GM19043 (cell line): ENCODE results near the gene TMEM190.
A peak's percentile ranks its signal among the peaks of the same experiment; 100 is the strongest.
"Not testable (repeated sequence)": the region's sequence is repeated elsewhere in the genome, so short reads cannot be mapped to it uniquely, and the experiment has no call there.

Experiments used
- ATAC-seq: cut with Tn5 transposase; IDR thresholded peaks from one replicate; pipeline ENCODE4 v1.9.1; 2021; ENCODE audit warnings: low read depth; ENCODE audit not compliant: unreplicated experiment

The TMEM190 gene

DNA sequence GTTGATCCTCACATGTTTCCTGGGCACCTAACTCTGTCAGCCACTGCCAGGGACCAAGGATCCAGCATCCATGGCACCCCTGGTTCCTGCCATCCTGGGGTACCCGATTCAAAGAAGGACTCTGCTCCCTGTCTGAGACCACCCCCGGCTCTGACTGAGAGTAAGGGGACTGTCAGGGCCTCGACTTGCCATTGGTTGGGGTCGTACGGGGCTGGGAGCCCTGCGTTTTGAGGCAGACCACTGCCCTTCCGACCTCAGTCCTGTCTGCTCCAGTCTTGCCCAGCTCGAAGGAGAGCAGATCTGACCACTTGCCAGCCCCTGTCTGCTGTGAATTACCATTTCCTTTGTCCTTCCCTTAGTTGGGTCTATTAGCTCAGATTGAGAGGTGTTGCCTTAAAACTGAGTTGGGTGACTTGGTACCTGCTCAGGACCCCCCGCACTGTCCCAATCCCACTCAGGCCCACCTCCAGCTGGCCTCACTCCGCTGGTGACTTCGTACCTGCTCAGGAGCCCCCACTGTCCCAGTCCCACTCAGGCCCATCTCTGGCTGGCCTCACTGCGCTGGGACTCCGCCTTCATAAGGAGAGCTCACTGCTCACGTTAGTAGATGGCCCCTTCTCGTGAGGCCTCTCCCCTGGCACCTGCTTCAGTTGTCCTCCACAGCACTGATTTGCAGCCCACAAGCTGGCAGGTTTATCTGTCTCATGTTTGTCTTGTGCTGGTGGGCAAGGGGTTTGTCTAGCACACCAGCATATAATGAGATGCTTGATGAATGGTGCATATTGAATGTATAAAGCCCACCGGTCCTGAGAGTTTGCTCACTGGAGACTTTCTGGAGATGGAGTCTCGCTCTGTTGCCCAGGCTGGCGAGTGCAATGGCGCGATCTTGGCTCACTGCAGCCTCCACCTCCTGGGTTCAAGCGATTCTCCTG, 13.0 kb downstream of the TMEM190 start:
- ATAC-seq = no peak

GRCh38 chr19:55390461-55390880, 13.8 kb downstream of the TMEM190 start:
- no peak for ATAC-seq

DNA sequence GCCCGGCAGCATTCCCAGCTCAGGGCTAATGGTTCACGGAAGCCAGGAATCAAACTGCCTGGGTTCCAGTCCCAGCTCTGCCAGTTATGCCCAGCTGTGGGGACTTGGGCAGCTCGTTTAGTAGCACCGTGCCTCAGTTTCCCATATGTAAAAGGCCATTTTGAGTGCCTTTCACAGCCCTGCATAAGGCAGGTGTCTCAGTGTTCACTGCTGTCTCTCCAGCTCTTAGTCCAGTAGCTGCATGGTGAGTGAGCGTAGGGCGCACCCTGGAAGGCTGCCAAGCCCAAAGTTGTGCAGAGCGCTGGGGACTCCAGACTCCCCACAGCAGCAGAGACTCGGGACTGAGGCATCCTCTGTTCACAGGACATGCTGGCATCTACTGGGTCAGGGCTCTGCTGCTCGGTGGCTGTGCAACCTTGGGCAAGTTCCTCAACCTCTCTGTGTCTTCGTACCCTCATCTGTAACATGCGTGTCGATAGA, 14.6 kb downstream of the TMEM190 start:
- ATAC-seq = no peak

DNA sequence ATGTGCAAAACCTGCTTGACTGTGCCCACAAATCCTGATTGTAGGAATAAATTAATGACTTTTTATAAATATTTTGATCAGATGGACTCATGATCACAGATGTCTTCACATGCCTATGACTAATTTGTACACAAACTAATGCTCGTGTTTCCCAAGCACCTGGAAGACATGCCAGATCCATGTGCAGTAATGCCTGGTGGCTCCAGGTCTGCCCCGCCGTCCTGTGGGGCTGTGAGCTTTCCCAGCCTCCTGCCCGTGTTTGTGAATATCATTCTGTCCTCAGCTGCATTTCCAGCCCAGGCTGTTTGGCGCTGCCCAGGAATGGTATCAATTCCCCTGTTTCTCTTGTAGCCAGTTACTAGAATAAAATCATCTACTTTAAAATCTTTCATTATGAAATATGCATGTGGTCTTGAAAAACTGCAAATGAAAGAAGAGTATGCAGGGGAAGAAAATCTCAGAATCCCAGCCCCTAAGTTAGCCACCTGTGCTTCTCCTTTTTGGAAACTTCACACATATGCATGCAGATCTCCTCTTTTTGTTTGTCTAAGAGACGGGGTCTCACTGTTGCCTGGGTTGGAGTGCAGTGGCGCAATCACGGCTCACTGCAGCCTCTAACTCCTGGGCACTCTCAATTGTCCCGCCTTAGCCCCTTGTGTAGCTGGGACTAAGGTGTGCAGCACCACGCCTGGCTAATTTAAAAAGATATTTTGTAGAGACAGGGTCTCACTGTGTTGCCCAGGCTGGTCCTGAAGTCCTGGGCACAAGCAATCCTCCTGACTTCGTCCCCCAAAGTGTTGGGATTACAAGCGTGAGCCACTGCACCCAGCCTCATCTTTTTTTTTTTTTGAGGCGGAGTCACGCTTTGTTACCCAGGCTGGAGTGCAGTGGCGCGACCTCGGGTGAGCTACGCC, 15.3 kb downstream of the TMEM190 start:
- no peak for ATAC-seq

- no peak for ATAC-seq
These were observed 16.5 kb downstream of the TMEM190 start for GRCh38 chr19:55392820-55393761.

- no peak for ATAC-seq
These were observed 21.7 kb downstream of the TMEM190 start for GRCh38 chr19:55398200-55398925.

GRCh38 chr19:55400281-55401087, 23.9 kb downstream of the TMEM190 start:
- no peak for ATAC-seq

- ATAC-seq = not testable (repeated sequence)
These were observed 24.8 kb downstream of the TMEM190 start for GRCh38 chr19:55401390-55401789.

DNA sequence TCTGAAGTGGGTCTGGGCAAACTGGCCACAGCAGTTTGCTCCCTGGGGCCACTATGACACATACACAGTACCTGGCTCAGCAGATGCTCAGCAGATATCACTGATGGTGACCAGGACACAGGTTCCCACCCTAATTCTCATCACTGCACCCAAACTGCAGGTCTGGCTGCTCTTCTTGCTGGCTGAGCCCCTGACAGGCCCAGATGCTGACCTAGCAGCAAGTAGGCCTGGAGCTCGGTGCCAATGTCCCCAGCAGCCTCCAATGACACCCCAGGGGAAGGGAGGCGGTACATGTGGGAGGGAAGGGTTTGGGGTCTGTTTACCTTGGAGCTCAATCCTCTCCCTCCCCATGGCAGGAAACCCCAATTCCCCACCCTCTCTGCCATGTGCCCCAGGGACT, 25.9 kb downstream of the TMEM190 start:
- no peak for ATAC-seq

GRCh38 chr19:55405638-55406037, 29.0 kb downstream of the TMEM190 start:
- ATAC-seq = no peak

DNA sequence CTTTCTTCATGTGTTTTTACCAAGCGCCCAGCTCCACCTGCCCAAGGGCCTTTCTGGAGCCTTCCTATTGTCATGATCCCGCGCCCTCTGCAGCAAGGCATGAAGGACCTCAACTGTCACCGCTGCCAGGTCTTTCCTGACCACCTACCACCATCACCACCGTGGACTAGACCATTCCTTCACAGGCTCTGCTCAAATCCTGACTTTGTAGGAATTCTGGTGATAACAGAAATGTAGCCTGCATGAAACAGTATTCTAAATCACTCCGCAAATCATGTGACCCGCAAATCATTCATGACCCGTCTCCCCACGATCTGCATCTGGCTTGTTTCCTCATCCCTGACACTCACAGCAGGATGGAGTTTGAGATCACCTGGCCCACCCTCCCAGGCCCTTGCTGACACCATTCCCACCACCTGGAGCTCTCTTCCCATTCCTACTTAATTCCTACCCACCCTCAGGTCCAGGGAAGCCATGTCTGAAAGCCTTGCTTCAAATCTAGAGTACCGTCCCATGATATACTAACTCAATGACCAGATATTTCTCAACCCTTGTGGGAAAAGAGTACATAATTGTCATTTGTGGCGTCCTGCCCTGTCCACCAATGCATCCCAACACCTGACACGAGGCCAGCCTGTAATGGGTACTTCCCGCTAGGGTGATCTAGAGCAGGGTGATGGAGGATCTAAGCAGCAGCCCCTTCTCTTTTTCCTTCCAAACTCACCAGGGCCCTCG, 29.6 kb downstream of the TMEM190 start:
- no peak for ATAC-seq

- ATAC-seq = peak; percentile 12
These were observed 30.4 kb downstream of the TMEM190 start for GRCh38 chr19:55406826-55407549.

GRCh38 chr19:55407550-55407799, 30.8 kb downstream of the TMEM190 start, which contains the start of gene UBE2S:
Gene UBE2S, minus strand, starts transcription at chr19:55407788. Its CDS starts 199 bp downstream, at chr19:55407589.
- ATAC-seq = peak; percentile 3

DNA sequence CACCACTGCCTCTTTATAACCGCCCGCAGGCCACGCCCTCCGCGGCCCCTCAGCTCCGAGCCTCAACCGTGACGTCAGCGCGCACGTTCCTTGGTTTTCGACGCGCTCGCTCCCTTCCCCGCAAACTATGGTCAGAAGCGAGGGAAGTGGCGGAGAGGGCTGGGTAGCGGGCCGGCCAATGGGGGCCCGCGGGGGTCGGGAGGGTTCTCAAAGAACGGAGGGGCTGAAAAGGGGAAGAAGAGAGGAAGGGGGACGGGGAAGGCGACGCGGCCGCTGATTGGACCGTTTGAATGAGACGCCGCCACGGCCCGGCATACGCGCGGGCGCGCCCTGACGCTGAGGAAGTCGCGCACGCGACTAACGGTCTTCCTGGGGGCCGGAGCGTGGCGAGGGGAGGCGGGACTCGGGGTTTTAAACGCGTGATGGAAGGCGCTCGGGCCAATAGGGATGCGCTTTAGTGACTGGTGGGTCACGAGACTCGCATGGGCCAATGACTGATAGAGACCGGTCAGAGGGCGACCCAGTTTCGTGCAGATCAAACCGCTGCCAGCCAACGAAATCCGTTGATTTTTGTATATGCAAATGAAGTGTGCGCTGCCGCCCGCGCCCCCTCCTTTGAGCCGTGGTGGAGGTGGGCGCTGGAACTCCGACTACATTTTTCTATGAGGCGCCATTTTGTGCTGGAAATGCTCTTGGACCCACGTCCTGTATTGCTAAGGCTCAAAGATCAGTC, 31.3 kb downstream of the TMEM190 start:
- peak; percentile 87 for ATAC-seq

DNA sequence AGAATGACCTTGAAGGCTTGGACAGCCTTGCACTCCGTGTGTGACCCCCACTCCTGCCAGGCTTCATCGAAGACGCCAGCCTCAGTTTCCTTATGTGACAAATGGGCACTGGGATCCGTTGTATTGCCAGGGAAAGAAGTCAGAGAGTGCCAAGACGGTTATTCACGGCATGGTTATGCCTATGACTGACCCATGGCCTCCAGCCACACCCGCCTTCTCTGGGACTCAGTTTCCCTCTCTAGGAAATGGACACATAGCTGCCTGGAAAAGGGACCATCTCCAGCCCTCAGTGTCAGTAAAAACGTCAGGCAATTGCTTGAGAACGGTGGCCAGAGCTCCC, 31.9 kb downstream of the TMEM190 start:
- no peak for ATAC-seq

GRCh38 chr19:55409179-55409578, 32.6 kb downstream of the TMEM190 start:
- ATAC-seq = not testable (repeated sequence)

DNA sequence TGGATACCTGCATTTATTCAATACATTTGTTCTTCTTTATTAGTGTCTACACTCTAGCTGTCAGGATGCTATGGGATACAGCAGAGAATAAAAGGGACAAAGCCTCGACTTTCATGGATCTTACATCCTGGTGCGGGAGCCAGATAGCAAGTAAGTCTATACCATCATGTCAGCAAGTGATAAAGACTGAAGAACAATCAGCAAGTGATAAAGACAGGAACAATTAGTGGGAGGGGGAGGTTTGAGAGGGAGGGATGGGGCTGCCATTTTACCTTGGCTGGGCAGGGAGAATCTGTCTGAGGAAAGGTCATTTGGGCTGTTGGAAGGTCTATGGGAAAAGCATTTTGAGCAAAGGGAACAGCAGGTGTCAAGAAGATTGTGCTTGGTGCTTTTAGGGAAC, 33.5 kb downstream of the TMEM190 start:
- no peak for ATAC-seq
